CD4-positive, alpha-beta T cell treated with Interleukin-17A for 4 hours (primary cell): ENCODE measurements around the gene TCP11.
"Not testable (repeated sequence)": the region's sequence is repeated elsewhere in the genome, so short reads cannot be mapped to it uniquely, and the experiment has no call there.

Experiments used
- DNase-seq: peaks from one replicate; pipeline ENCODE4 v3.0.0-alpha.2; 2020; ENCODE audit warnings: mixed read lengths

The TCP11 gene

DNA sequence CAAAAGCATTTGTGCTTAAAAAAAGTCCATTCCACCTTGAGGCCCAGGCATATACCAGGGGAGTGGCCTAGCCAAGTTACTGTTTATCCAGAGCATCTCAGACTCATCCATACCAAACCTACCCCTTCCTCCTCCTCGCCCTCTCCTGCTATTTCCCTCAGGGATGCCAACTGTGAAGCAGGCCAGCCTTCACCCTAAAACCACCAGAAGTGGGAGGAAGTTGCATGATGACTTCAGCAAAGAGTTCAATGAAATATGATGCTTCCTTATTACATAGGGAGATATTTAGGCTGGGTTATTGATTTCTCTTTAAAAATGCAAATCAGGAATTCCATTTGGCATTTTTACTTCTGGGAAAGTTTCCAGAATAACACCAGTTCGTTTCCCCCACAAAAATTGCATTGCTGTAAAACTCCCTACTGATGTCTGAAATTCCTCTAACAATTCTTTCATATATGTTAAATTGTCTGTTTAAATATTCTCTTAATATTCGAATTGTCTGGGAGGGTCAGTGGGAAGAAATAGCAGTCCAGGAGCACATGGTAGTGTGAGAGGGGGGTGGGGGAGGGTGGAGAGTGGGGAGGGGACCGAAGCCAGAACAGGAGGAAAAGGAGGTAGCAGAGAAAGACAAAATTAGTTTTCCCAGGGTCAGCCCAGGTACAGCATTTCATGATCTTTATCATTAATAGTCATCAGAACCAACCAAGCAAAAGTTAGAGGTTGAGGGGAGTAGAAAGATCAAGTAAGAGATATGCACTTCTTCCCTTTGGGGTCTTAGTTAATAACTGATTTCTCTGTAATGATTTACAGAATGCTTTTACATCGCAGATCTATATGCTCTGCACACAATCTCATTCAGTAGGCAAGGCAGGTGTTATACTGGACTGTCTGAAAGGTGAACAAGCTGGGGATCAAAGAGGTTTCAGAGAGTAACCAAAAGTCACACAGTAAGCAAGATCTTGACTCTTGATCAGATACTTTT lies 1.7 kb upstream of the TCP11 start:
- no peak for DNase-seq

DNA sequence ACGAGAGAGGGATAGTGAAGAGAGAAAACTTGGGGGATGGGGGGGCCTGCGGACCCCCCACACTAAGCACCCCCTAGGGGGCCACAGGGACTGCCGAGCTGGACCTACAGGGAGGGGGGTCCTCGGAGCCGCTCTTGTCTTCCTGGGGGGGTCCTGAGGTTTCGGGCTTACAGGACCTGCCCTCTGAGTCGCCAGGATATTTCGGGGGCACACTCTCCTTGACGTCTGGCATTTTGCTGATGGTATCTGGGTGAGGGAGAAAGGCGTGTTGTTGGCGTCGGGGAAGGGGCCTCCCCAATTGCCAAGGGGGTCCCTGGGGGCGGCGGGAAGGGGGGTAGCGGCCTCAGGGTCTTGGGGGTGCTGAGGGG lies 516 bp downstream of the TCP11 start:
- DNase-seq, result no peak

DNA sequence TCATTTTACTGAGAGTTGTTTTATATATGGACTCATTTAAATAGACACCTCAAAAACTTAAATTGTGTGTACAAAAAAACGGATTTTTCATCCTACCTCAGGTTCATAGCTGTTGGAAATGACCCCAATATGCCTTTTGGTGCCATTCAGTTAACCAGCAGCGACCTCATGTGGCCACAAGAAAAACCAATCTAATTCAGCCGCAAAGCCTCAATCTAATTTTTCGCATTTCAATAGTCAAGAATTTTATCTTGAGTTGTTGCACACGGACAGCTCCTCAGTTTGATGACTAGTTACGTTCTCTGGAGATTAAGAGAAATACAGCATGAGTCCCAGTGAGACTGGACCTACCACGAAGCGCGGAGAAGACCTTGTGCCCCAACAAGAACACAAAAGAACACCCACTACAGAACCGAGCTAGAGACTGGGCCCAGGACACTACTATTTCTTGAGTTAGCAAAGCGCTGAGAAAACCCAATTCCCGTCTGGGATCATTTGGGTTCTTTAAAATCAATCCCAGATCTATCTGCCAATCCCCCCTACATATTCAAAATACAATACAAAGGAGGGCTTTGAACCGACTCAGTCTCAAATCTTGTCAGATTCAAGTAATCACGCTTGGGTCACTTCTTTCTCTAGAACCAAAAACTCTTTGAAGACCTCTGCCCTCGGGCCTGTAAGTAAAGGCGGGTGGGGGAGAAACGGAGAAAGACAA lies 1.1 kb downstream of the TCP11 start:
- peak; percentile 64 for DNase-seq

DNA sequence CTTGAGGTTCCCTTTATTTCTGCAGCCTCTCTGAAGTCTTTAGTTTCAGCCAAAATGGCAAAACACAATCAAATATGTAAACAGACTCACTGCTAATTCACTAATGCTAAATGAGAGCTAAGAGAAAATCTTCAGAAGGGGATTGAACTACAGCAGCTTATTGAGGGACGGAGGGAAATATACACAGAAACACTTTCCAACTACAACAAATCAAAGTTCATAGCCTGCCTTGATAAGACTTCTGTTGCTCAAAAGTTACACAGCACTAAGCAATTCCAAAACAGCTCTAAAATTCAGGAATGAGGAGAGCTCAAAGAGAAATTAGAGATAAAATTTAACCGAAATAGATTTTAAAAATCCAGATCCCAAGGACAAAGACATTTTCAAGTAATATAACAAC lies 1.7 kb downstream of the TCP11 start:
- no peak for DNase-seq

DNA sequence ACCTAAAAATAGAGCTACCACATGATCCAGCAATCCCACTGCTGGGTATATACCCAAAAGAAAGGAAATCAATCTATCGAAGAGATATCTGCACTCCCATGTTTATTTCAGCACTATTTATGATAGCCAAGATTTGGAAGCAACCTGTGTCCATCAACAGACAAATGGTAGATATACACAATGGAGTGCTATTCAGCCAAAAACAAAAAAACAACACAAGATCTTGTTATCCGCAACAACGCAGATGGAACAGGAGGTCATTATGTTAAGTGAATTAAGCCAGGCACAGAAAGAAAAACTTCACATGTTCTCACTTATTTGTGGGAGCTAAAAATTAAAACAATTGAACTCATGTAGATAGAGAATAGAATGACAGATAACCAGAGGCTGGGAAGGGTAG lies 2.9 kb downstream of the TCP11 start:
- not testable (repeated sequence) for DNase-seq

DNA sequence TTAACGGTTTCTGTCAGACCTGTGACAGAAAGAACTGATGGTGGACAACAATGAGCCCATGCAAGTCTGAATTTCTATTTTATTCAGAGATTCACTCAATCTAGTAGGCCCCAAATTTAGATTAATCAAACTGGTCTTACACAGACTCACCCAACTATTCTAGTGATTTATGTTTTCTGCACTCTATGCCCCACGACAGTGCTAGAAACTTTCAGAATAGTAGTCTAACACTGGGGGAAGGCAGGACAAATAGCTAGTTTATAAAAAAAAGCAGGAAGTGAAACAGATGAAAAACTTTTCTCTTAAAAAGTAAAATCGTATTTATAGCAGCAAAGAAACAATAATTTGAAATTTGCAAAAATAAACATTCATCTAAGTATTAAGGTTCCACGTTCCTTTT lies 5.0 kb downstream of the TCP11 start:
- DNase-seq, result no peak

DNA sequence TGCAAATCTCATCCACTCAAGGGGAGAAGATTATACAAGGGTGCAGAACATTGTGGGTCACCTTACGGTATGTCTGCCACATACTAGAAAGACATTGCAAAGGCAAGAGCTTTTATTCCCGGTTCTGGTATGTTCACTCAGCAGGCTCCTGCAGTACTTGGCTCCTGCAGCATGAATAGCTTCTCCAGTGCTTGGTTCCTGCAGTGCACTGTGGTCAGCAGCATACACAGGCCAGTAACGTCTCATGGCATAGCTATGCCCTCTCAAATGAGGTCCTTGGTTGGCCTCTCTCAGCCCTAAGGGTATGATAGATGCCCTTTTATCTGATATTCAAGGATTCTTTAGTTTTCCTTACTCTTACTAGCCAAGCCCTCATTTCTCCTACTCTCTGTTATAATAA lies 12.6 kb downstream of the TCP11 start:
- DNase-seq, result no peak

DNA sequence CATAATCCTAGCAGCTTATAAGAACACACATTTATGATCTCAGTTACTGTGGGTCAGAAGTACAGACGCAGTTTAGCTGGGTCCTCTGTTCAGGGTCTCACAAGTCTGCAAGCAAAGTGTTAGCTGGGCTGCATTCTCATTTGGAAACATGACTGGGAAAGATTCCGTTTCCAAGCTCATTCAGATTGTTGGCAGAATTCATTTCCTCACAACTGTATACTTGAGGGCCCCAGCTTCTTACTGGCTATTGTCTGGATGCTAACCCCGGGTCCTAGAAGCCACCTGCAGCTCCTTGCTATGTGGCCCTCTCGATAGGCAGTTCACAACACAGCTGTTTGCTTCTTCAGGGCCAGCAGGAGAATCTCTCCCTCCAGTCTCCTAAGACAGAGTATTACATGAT lies 13.1 kb downstream of the TCP11 start:
- DNase-seq, result no peak

DNA sequence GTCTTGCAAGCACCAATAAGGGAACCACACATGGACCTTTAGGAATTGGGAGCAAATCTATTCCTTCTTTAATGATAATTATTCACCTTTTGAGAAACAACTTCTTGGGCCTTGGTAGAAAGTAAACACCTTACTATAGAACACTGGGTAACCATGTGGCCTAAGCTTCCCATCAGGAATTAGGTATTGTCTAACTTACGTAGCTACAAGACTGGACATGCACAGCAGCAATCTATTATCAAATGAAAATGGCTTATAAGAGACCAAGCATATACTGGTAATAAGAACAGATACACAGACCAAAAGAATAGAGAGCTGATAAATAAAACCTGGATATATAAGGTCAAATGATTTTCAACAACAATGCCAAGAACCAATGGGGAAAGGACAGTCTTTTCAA lies 16.8 kb downstream of the TCP11 start:
- DNase-seq, result no peak

DNA sequence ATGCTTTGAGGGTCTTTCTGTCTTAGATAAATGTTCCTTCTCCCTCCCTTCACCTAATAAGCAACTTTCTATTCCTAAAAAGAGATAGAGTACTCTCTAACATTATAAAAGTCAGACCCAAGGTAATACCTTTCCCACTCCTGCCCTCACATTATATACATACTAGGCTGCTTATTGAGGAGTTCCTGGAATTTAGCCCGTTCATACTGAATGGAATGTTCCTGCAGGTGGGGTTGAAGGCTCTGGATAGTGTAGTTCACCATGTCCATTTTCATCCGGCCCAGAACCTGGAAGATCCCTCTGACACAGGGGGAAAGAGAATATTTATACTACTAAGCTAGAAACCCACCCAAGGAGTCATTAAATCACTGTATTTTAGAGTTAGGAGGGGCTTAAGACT lies 20.4 kb downstream of the TCP11 start:
- DNase-seq, result no peak

DNA sequence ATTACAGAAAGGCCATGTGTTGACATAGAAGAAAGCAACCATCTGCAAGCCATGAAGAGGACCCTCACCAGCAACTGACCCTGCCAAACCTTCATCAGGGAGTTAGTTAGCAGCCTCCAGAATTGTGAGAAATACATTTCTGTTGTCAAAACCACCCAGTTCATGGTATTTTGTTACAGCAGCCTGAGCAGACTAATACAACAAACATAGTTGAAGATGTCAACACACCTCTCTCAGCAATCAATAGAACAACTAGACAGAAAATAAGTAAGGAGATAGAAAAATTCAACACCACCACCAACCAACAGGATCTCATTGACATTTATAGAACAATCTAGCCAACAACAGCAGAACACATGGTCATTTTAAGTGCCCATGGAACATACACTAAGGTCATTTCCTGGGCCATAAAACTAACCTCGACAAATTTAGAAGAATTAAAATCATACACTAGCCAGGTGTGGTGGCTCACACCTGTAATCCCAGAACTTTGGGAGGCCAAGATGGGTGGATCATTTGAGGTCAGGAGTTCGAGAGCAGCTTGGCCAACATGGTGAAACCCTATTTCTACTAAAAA lies 32.7 kb downstream of the TCP11 start:
- no peak for DNase-seq

DNA sequence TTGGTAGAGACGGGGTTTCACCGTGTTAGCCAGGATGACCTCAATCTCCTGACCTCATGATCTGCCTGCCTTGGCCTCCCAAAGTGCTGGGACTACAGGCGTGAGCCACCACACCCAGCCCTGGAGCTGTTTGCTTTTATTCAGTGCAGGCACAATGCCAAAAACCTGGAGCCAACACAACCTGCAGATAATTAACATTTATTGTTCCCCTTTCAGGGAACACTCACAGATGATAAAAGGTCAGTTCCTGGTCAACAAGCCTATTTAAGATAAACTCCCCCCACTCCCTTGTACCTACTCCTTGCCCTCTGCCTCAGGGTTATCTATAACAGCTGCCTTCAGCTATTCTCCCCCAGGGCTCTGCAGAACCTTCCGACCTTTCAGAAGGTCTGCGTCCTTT lies 33.4 kb downstream of the TCP11 start:
- DNase-seq, result not testable (repeated sequence)

DNA sequence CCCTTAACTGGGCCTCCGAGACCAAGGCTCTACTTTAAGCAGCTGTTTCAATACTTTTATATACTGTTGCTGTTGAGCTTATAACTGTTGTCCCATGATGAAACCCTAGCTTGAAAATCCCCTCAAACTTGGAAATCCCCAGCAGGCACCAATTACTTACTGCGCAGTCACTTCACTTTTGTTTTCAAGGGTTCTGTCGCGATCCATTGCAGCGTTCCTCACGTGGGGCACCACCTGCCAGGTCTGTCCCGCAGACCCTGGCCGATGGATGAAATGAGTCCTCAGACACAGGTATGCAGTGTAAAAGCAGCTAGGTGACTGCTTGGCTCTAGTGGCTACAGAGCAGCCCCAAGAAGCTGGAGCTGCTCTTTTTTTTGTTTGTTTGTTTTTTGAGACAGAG lies 33.9 kb downstream of the TCP11 start:
- not testable (repeated sequence) for DNase-seq

DNA sequence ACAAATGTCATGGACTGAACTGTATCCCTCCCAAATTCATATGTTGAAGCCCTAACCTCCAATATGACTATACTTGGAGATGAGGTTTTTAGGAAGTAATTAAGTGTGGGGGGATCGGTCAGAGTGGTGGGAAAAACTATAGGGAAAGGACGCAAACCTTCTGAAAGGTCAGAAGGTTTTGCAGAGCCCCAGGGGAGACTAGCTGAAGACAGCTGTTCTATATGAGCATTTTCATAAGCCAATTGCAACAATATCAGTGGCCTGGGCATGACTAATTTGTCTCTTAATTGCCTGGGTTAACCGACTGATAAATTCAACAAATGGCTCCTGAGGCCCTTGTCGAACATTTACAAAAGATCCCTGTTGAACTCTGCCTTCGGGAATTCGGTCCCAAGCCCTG lies 35.1 kb downstream of the TCP11 start:
- not testable (repeated sequence) for DNase-seq

DNA sequence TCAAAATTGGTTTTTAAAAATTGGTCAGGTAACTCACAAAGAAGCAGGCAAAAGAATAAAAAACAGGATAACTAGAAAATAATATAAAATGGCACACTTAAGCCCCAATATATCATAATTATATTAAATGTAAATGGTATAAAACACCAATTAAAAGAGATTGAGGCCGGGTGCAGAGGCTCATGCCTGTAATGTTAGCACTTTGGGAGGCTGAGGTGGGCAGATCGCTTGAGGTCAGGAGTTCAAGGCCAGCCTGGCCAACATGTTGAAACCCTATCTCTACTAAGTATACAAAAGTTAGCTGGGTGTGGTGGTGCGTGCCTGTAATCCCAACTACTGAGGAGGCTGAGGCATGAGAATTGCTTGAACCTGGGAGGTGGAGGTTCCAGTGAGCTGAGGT lies 36.1 kb downstream of the TCP11 start:
- DNase-seq, result no peak

DNA sequence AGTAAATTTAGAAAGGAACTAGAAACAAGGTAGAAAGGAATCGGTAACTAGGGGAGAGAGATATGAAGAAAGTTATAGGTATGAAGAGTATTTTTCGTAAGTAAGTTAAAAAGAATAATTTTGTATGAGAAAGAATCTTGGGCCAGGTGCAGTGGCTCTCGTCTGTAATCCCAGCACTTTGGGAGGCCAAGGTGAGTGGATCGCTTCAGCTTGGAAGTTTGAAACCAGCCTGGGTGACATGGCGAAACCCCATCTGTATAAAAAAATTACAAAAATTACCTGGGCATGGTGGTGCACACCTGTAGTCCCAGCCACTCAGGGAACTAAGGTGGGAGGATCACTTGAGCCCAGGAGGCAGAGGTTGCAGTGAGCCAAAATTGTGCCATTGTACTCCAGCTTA lies 42.0 kb downstream of the TCP11 start:
- no peak for DNase-seq

DNA sequence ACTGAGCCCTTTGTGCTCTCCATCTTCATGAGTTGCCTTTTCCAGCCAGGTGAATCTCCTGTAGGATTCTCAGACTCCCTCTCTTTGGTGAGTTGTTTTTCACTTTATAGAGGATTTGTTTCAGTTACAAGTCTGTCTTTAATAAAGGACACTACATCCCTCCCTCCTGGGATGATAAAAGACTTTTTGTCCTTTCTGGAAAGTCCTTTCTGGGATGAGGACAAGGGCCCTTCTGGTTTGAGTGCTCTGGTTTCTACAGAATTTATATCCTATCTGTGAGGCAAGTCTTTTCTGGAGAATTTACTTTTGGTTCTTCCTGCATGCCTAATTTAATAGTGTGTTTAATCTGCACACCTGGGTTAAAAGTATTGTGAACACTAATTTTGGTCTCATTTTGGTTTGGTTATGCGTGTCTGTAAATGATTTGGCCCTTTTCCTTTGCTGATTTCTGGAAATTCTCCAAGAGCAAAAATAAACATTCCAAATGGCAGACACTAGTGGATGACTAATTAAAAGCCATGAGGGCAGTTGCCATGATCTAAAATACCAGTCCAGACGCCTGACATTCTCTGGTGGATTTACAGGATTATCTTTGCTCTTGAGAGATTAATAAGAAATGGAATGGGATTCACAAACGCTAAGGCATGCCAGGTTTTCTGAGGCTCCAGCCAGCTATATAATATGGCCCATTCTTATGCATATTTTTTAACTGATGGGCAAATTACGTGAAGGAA lies 44.8 kb downstream of the TCP11 start:
- no peak for DNase-seq

DNA sequence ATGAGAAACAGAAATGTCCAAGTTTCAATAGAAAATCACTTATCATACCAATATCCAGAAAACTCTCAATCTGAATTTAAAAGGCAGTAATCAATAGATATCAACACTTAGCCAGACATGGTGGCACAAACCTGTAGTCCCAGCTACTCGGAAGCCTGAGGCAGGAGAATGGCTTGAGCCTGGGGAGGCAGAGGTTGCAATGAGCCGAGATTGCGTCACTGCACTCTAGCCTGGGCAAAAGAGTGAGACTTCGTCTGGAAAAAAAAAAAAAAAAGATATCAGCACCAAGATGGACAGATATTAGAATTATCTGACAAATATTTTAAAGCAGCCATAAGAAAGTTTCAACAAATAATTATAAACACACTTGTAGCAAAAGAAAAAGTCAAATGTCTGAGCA lies 47.0 kb downstream of the TCP11 start:
- DNase-seq, result no peak

DNA sequence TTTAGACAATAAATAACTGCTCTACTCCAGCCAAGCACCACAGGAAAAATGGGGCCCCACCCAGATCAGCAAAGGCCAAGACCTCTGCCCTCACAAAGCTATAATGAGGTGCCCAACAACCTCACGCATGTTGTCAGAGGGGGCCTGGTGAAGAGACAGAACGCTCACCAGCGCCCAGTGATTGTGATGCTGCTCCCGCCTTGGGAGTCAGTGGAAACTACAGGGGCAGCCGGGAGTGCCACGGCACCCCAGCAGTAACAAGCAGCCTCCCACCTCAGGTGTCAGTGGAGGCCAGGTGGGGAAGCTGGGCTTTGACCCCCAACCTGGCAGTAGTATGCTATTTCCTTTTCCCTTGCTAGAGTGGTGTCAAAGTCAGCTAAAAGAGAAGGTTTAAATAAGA lies 47.4 kb downstream of the TCP11 start:
- DNase-seq, result no peak

DNA sequence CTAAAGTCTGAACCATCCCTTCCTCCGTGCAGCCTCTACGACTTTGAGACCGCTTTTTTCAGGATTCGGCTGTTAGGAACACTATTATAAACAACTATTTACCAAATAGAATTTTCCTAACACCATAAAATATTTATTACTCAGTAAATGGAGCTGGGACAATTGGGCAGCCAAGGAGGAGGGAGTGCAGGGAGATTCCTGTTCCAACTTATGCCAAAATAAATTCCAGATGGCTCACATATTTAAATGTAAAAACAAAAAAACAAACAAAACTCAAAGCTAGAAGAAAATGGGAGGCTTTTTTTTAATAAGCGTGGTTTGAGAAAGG lies 48.1 kb downstream of the TCP11 start:
- DNase-seq, result no peak

DNA sequence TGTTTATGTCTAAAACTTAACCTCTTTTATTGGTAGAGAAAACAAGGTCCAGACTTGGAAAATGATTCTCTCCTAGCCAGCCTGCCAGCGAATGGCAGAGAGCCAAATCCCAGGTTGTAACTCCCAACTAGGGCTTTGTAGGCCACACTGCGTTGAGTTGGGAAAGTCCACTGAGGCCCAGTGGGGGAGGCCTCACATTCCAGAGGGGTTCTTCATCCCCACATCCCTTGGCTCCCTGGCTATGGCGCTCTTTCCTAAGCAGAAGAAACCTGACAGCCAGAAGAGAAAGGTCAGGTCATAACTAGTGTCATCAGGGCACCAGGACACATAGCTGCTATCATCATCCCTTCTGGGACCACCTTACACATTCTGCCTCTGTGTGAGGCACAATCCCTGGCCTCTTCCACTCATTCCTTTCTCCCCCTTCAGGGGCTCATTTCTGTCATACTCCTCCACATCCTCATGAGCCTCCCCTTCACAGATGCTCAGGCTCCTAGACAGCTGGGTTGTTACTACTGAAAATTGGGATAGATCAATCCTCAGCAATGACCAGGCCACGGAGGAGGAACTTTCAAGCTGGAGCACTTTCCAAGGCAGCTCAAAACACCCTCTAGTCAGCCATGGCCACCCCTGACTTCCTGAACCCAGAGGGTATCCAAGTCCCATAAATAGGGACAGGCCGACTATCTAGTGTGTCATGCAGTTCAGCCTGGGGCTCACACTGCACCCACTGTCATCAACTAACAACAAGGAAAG lies 48.6 kb downstream of the TCP11 start:
- DNase-seq, result no peak

DNA sequence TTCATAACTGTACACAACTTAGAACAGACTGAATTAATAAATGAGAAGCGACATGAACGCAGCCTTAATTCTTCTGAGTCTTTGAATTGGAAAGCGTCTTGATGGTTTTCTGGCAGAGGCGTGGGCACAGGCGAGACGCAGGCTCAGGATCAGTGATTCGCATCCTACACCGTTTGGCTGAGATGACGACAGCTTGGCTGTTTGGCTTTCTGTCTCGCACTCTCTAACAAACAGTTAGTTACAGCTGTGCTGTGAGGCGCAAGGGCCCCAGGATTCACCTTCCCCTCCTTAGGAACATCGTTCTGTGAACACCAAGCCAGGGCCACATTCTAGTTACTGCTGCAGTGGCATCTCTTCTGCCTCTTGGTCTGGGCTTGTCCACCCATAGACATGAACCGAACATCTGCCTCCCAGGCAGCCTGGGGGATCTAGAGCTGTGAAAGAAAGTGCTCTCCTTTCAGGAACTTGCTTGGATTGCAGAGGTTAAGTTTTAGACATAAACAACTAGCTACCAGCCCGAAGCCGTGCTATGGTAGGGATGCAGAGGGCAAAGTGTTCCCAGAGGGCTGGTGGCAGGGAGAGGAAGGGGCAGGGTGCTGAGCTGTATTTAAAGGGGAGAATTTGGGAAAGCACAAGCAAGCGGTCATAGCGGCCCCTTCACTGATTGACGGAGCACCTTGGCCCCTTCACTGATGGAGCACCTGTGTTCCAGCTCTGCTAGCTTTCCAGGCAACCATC lies 49.6 kb downstream of the TCP11 start:
- DNase-seq, result no peak
